Endothelial cell of umbilical vein (primary cell): ENCODE results near the gene KANK2. TPM values are rescaled to one million over a fixed set of nuclear protein-coding genes. Genes with fewer than 3 reads are reported as not detected.

Experiments
- BruUV-seq: library from RNA; stranded (reverse); fragments of 400-500 nt; replicated peaks from 2 replicates; lab custom pipeline; 2021; lab: Mats Ljungman, UMichigan
- CTCF ChIA-PET: fragments of 300-600, 350-600 bp; sonication (Branson Sonifier 250); formaldehyde crosslinking; loops from one replicate; lab custom pipeline; 2021; ENCODE audit warnings: antibody characterized with exemption, inconsistent platforms; lab: Charles Lee
- POLR2A ChIA-PET: fragments of 300-600, 350-600 bp; sonication (Branson Sonifier 250); formaldehyde crosslinking; loops from one replicate; lab custom pipeline; 2021; ENCODE audit warnings: antibody characterized with exemption, inconsistent platforms; lab: Charles Lee
- DNase-seq: peaks from one replicate; pipeline ENCODE4 v3.0.0-alpha.2; 2011; ENCODE audit warnings: low read depth, low spot score
- FAIRE-seq: peaks from 2 replicates; lab custom pipeline; 2011; peaks lifted over from hg19 to GRCh38; lab: Jason Lieb, UNC
- H2AFZ ChIP-seq: 2 replicates; pipeline ENCODE4 v1.6.0; 2012; ENCODE audit warnings: low read depth, low read length, control low read depth, inconsistent platforms
- H3K27ac ChIP-seq: 2 replicates; pipeline ENCODE4 v1.5.1; 2011; ENCODE audit warnings: low read depth, mild to moderate bottlenecking, control low read depth, low read length, moderate library complexity; ENCODE audit not compliant: insufficient read depth
- H3K27me3 ChIP-seq, 2 experiments: 2 replicates each; pipeline versions ENCODE4 v1.6.0 to v1.6.1; 2011; ENCODE audit warnings: low read length in 2 of 2, mixed read lengths in 1 of 2; ENCODE audit not compliant: control insufficient read depth in 2 of 2, insufficient read depth in 2 of 2
- H3K36me3 ChIP-seq, 2 experiments: 2 replicates in 1 of 2; 3 replicates in 1 of 2; pipeline ENCODE4 v1.5.1; 2011; ENCODE audit warnings: low read length in 2 of 2, mild to moderate bottlenecking in 1 of 2, moderate library complexity in 1 of 2; ENCODE audit not compliant: control insufficient read depth in 2 of 2, insufficient read depth in 2 of 2; ENCODE audit errors: extremely low read depth in 1 of 2
- H3K4me1 ChIP-seq: 3 replicates; pipeline ENCODE4 v1.5.1; 2011; ENCODE audit warnings: mild to moderate bottlenecking, low read length; ENCODE audit not compliant: control insufficient read depth, insufficient read depth; ENCODE audit errors: extremely low read depth
- H3K4me2 ChIP-seq: 2 replicates; pipeline ENCODE4 v1.6.1; 2011; ENCODE audit warnings: low read length, control low read depth, mixed read lengths; ENCODE audit not compliant: insufficient read depth
- H3K4me3 ChIP-seq, 3 experiments: fragments of 200-600 bp in 1 of 3; sonication (generic), shearing (Covaris generic) in 1 of 3; replicated peaks in 1 of 3; 2 replicates each; pipeline ENCODE4 v1.5.1; 2011 to 2016; ENCODE audit warnings: control low read depth in 3 of 3, low read length in 3 of 3, mild to moderate bottlenecking in 2 of 3, inconsistent platforms in 1 of 3, low read depth in 1 of 3, moderate library complexity in 1 of 3; ENCODE audit not compliant: insufficient read depth in 1 of 3
- H3K79me2 ChIP-seq: 2 replicates; pipeline ENCODE4 v1.6.0; 2012; ENCODE audit warnings: low read length, inconsistent platforms; ENCODE audit not compliant: control insufficient read depth, insufficient read depth
- H3K9ac ChIP-seq: replicated peaks from 2 replicates; pipeline ENCODE3; 2011; ENCODE audit warnings: low read length, control low read depth; ENCODE audit not compliant: insufficient read depth; ENCODE audit errors: extremely low read depth
- H3K9me1 ChIP-seq: replicated peaks from 3 replicates; pipeline ENCODE4 v1.6.0; 2011; ENCODE audit warnings: mild to moderate bottlenecking, low read length; ENCODE audit not compliant: control insufficient read depth, insufficient read depth; ENCODE audit errors: extremely low read depth
- H3K9me3 ChIP-seq: replicated peaks from 2 replicates; pipeline ENCODE4 v1.5.1; 2012; ENCODE audit warnings: low read length, inconsistent platforms; ENCODE audit not compliant: control insufficient read depth, insufficient read depth
- H4K20me1 ChIP-seq: replicated peaks from 2 replicates; pipeline ENCODE3; 2011; ENCODE audit warnings: mild to moderate bottlenecking, low read length; ENCODE audit not compliant: control insufficient read depth, insufficient read depth; ENCODE audit errors: extremely low read depth
- EZH2 ChIP-seq: IDR thresholded peaks from 2 replicates; pipeline ENCODE4 v1.6.1; 2012; ENCODE audit warnings: borderline replicate concordance, low read depth, mild to moderate bottlenecking, moderate library complexity, low read length, inconsistent platforms; ENCODE audit not compliant: severe bottlenecking
- JUN ChIP-seq: IDR thresholded peaks from 2 replicates; pipeline ENCODE4 v1.6.1; 2011; ENCODE audit warnings: borderline replicate concordance, low read depth; ENCODE audit not compliant: insufficient read length, insufficient read depth
- POLR2A ChIP-seq: IDR thresholded peaks from 2 replicates; pipeline ENCODE4 v1.6.1; 2012; ENCODE audit warnings: low read depth, mild to moderate bottlenecking, control low read depth, low read length
- POLR2AphosphoS5 ChIP-seq: IDR thresholded peaks from 2 replicates; pipeline ENCODE4 v1.6.1; 2012; ENCODE audit warnings: low read depth, mild to moderate bottlenecking, control low read depth, low read length, moderate library complexity; ENCODE audit not compliant: insufficient read depth
- dilution Hi-C: fragments of 300-500 bp; cut with MboI; formaldehyde crosslinking; loops from one replicate; pipeline ENCODE4 v1.15.0; 2019; ENCODE audit warnings: low sequenced_read_pairs; ENCODE audit not compliant: extremely low pct_ligation_motif_present
- intact Hi-C: fragments of 100-400 bp; cut with micrococcal nuclease; formaldehyde crosslinking; loops from one replicate; pipeline ENCODE4 v1.10.0; 2022
- polyA plus RNA-seq, 4 experiments: library from polyadenylated mRNA; depleted of rRNA in 3 of 4; stranded (reverse) in 3 of 4; unstranded in 1 of 4; fragments of >200 nt; gene quantifications; 2 replicates each; pipeline versions ENCODE4 v1.2.1 to v1.2.3, GENCODE V29; 2011 to 2012; ENCODE audit warnings: missing spikeins in 1 of 4
- total RNA-seq: library from RNA; stranded (reverse); gene quantifications from 2 replicates; pipeline ENCODE4 v1.2.3, GENCODE V29; 2021
- TF ChIP-seq, protein P1 (sequence below): IDR thresholded peaks from 2 replicates; pipeline ENCODE4 v1.6.1; 2011; ENCODE audit not compliant: insufficient read depth, insufficient read length
- TF ChIP-seq, protein P2 (sequence below), 2 donors: IDR thresholded peaks; 1 replicate in 1 of 2; 2 replicates in 1 of 2; pipeline ENCODE4 v1.5.1; 2011; ENCODE audit warnings: low read length in 2 of 2, mild to moderate bottlenecking in 2 of 2, moderate library complexity in 2 of 2, control low read depth in 1 of 2, inconsistent platforms in 1 of 2, low read depth in 1 of 2; ENCODE audit not compliant: insufficient read depth in 1 of 2; ENCODE audit errors: extremely low read depth in 1 of 2

Gene KANK2
- total and polyA plus RNA-seq, 2 donors (not counting 3 experiments of a cell fraction or from before 2014, with no cell fraction given): 41.7 to 77.9 TPM

DNA sequence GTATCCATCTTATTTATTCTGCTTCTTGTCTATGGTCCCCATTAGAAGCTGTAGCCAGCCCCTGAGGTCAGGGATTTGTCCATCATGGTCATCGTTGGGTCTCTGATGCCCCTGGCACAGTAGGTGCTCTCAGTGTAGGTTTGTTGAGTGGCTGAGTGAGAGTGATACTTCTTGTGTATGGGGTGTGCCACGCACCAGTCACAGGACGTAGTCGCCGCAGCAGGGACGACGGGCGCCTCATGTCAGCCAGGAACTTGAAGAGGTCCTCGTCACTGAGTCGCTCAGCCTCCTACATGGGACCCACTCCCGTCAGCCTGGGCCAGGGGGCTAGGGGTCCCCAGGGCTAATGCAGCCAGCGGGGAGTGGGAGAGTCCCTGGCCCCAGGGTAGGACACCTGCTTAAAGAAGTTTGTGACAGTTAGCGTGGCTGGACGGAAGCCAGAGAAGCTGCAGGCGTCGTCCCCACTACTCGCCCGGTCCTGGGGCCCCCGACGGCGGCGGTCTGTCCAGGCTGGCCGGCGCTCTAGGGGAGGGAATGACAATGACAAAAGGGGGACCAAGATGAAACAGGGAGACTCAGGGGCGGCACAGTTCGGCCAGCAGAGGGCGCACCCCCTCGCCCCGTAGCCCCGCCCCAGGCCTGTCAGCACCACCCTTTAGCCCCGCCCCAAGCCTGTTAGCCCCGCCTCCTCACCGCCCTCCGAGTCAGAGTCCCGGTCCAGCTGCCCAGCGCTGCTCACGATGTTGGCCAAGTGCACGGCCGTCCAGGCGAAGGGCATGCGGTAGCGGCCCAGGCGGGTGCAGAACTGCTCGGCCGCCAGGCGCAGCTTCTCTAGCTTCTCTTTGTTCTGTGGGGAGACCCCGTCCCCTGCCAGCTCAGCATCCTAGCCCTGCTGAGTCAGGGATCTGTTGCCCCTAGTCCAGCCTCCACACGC lies 45.8 kb upstream of the KANK2 start:
- Histone ChIP-seq H4K20me1 (no peaks in the 10 kb centered on the region), H2AFZ (no peak overlapping the region), H3K4me1 (peaks cover 5% of the 10 kb centered on the region), H3K9me3 (no peaks in the 10 kb centered on the region), H3K27me3 (no peaks in the 10 kb centered on the region), H3K27ac (no peak overlapping the region), H3K36me3 (peaks cover 19 to 51% of the 10 kb centered on the region in 2 experiments), H3K9ac (no peak overlapping the region), H3K79me2 (no peaks in the 10 kb centered on the region), H3K4me3 (no peak overlapping the region), H3K9me1 (no peaks in the 10 kb centered on the region), H3K4me2 (no peak overlapping the region)
- ChIA-PET CTCF (interaction anchor here (0.6 to 4.2 kb wide), 24 partner anchors 9 to 1416 kb away, joined by 3 to 49 read pairs (median 4); no protein-coding TSS in a partner anchor), POLR2A (interaction anchor here (0.7 kb wide), 1 partner anchor 14 kb away, joined by 3 read pairs; no protein-coding TSS in a partner anchor)
- TF ChIP-seq EZH2 (no peak), JUN (no peak), POLR2AphosphoS5 (peak; percentile 79), POLR2A (peak; percentile 73)
- TF ChIP-seq, protein P1, sequence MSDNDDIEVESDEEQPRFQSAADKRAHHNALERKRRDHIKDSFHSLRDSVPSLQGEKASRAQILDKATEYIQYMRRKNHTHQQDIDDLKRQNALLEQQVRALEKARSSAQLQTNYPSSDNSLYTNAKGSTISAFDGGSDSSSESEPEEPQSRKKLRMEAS: peak; percentile 21
- TF ChIP-seq, protein P2, sequence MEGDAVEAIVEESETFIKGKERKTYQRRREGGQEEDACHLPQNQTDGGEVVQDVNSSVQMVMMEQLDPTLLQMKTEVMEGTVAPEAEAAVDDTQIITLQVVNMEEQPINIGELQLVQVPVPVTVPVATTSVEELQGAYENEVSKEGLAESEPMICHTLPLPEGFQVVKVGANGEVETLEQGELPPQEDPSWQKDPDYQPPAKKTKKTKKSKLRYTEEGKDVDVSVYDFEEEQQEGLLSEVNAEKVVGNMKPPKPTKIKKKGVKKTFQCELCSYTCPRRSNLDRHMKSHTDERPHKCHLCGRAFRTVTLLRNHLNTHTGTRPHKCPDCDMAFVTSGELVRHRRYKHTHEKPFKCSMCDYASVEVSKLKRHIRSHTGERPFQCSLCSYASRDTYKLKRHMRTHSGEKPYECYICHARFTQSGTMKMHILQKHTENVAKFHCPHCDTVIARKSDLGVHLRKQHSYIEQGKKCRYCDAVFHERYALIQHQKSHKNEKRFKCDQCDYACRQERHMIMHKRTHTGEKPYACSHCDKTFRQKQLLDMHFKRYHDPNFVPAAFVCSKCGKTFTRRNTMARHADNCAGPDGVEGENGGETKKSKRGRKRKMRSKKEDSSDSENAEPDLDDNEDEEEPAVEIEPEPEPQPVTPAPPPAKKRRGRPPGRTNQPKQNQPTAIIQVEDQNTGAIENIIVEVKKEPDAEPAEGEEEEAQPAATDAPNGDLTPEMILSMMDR (IDR thresholded peaks at IDR 0.05; ENCODE audit: extremely low read depth in 1 of 2, insufficient read depth in 1 of 2, low read depth in 1 of 2, low read length in 2 of 2): peak; percentile 72 to 93
- intact Hi-C loops (loop anchor here (1.0 to 5.0 kb wide), 6 partner anchors 10 to 344 kb away; no protein-coding TSS in a partner anchor), dilution Hi-C loops (no loop called here)
- FAIRE-seq (peak; percentile 98), DNase-seq (peak; percentile 90)
- BruUV-seq: no TSS peak
